ENCODE measurements around the gene PDP2. TPM values are rescaled to one million over a fixed set of nuclear protein-coding genes. Genes with fewer than 3 reads are reported as not detected.

The PDP2 gene
- total and polyA plus RNA-seq, 2 donors from 2014 or later: 5.1 to 9.2 TPM

GRCh38 chr16:66908762-66909559 is 28.6 kb downstream of the PDP2 start:
- no peak for FAIRE-seq
- Histone ChIP-seq H3K9ac (ENCODE audit: low read length in 3 of 3) (no peak overlapping the region), H3K4me1 (ENCODE audit: control insufficient read depth in 2 of 3, insufficient read depth in 2 of 3, low read depth in 1 of 3, low read length in 3 of 3) (peaks cover 0 to 24% (median 0%) of the 10 kb centered on the region in 3 donors), H3K36me3 (ENCODE audit: control insufficient read depth in 2 of 3, insufficient read depth in 3 of 3, low read length in 3 of 3) (peaks cover 0 to 11% (median 7%) of the 10 kb centered on the region in 3 donors), H3K4me3 (ENCODE audit: low read length in 3 of 3) (no peak overlapping the region), H3K27ac (ENCODE audit: low read depth in 2 of 2, low read length in 2 of 2) (no peak overlapping the region), H3K27me3 (ENCODE audit: control insufficient read depth, insufficient read depth, low read length) (no peaks in the 10 kb centered on the region), H3K9me3 (ENCODE audit: control insufficient read depth in 2 of 3, insufficient read depth in 1 of 3, low read length in 3 of 3) (no peaks in the 10 kb centered on the region)
- intact Hi-C loops (cut with DNase I): no loop called here
- no peak for TF ChIP-seq CTCF (IDR thresholded peaks at IDR 0.05; ENCODE audit: borderline replicate concordance, extremely low read depth, insufficient read depth)
- peak in 1 of 5 donors; percentile 52 for DNase-seq

GRCh38 chr16:66910175-66910940 is 30.0 kb downstream of the PDP2 start:
- Histone ChIP-seq H3K9me3 (ENCODE audit: control insufficient read depth in 2 of 3, insufficient read depth in 1 of 3, low read length in 3 of 3) (no peaks in the 10 kb centered on the region), H3K9ac (ENCODE audit: low read length in 3 of 3) (no peak overlapping the region), H3K27ac (ENCODE audit: low read depth in 2 of 2, low read length in 2 of 2) (peak overlapping the region in 1 of 2 donors; percentile 47), H3K4me1 (ENCODE audit: control insufficient read depth in 2 of 3, insufficient read depth in 2 of 3, low read depth in 1 of 3, low read length in 3 of 3) (peaks cover 0 to 24% (median 0%) of the 10 kb centered on the region in 3 donors), H3K4me3 (ENCODE audit: low read length in 3 of 3) (no peak overlapping the region), H3K36me3 (ENCODE audit: control insufficient read depth in 2 of 3, insufficient read depth in 3 of 3, low read length in 3 of 3) (peaks cover 0 to 23% (median 10%) of the 10 kb centered on the region in 3 donors), H3K27me3 (ENCODE audit: control insufficient read depth, insufficient read depth, low read length) (no peaks in the 10 kb centered on the region)
- peak in 1 of 5 donors; percentile 57 for DNase-seq
- no peak for TF ChIP-seq CTCF (IDR thresholded peaks at IDR 0.05; ENCODE audit: borderline replicate concordance, extremely low read depth, insufficient read depth)
- intact Hi-C loops (cut with DNase I): no loop called here
- no peak for FAIRE-seq

- H3K27ac ChIP-seq (ENCODE audit: low read depth in 2 of 2, low read length in 2 of 2): peak overlapping the region in 1 of 2 donors; percentile 61
- FAIRE-seq: no peak
- H3K36me3 ChIP-seq (ENCODE audit: control insufficient read depth in 2 of 3, insufficient read depth in 3 of 3, low read length in 3 of 3): peaks cover 0 to 23% (median 10%) of the 10 kb centered on the region in 3 donors
- TF ChIP-seq CTCF (IDR thresholded peaks at IDR 0.05; ENCODE audit: borderline replicate concordance, extremely low read depth, insufficient read depth): no peak
- intact Hi-C loops (cut with DNase I): no loop called here
- H3K9ac ChIP-seq (ENCODE audit: low read length in 3 of 3): peak overlapping the region in 1 of 3 donors; percentile 7
- H3K4me1 ChIP-seq (ENCODE audit: control insufficient read depth in 2 of 3, insufficient read depth in 2 of 3, low read depth in 1 of 3, low read length in 3 of 3): peaks cover 0 to 21% (median 0%) of the 10 kb centered on the region in 3 donors
- H3K4me3 ChIP-seq (ENCODE audit: low read length in 3 of 3): no peak overlapping the region
- DNase-seq: peak in 1 of 5 donors; percentile 63
- no peaks in the 10 kb centered on the region for H3K27me3 ChIP-seq (ENCODE audit: control insufficient read depth, insufficient read depth, low read length)
- no peaks in the 10 kb centered on the region for H3K9me3 ChIP-seq (ENCODE audit: control insufficient read depth in 2 of 3, insufficient read depth in 1 of 3, low read length in 3 of 3)
Observed at GRCh38 chr16:66911112-66911511, 30.8 kb downstream of the PDP2 start.

Data from kidney (tissue), 14 donors.